Measurements from ENCODE around the gene EEF2KMT.
"Not testable (repeated sequence)": the region's sequence is repeated elsewhere in the genome, so short reads cannot be mapped to it uniquely, and the experiment has no call there.

The EEF2KMT gene

GRCh38 chr16:5093746-5094145, 3.8 kb downstream of the EEF2KMT start:
- DNase-seq, result not testable (repeated sequence)

- DNase-seq, result not testable (repeated sequence)
Observed at GRCh38 chr16:5093081-5093480, 4.5 kb downstream of the EEF2KMT start.

GRCh38 chr16:5090592-5090991, 7.0 kb downstream of the EEF2KMT start:
- not testable (repeated sequence) for DNase-seq

GRCh38 chr16:5089911-5090555, 7.6 kb downstream of the EEF2KMT start:
- DNase-seq, result not testable (repeated sequence)

GRCh38 chr16:5088936-5089335, 8.7 kb downstream of the EEF2KMT start:
- not testable (repeated sequence) for DNase-seq

DNA sequence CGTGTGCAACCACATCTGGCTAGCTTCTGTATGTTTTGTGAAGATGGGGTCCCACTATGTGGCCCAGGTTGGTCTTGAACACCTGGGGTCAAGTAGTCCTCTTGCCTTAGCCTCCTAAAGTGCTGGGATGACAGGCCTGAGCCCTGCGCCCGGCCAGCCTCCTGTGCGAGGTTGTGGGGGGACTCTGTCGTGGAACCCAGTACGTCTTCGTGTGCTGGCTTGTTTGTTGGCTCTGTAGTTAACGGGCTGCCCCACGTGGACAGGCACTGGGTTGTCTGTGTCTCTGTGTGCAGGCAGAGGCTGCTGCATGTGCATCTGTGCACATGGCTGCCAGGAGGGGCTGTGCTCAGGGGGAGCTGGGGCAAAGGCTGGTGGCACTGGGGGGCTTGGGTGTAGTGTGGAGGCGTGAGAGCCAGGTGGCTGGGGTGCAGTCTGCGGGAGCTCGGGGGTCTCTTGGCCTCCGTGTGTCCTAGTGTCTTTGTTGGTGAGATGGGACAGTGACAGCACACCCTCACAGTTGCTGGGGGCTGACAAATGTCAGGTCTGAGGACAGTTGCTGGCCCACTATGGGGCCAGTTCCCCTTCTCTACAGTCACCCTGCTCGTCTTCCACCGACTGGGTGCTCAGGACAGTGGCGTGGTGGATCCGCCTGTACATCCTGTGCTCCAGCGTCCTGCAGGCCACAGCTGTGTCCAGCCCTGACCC, 9.4 kb downstream of the EEF2KMT start:
- DNase-seq, result not testable (repeated sequence)

DNA sequence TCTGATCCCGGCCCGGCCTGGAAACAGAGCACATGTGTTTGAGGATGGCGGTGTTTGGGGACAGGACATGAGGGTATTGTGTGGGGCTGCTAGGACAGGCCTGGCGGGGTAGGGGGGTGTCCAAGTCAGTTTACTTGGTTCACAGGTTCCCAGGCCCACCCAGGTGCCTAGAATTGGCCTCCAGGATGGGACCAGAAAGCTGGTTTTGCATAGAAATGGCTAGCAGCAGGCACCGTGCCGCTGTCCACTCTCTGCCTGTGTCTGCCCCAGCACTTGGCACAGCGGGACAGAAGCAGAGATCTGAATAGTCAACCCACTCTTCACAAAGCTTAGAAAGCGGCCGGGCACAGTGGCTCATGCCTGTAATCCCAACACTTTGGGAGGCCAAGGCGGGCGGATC, 11.9 kb downstream of the EEF2KMT start:
- DNase-seq, result not testable (repeated sequence)

DNA sequence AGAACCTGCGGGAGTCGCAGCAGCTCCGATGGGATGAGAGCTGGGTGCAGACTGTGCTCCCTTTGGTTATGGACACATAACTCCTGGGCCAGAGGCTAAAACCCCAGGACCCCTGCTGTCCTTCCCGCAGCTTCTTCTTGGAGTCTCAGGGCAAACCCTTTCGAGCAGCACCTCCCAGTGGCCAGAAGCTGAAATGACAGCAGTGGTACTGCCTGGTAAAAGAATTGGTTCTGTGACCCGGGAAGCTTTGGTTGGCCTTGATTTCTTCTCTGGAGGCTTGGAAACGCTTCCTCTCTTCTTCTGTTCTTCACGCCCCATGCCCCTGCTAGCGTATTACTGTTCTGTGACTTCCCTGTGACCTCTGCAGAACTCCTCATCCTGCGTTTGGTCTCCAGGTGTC, 12.8 kb downstream of the EEF2KMT start:
- DNase-seq, result peak in 1 of 2 experiments; percentile 37

GRCh38 chr16:5084099-5084731, 13.4 kb downstream of the EEF2KMT start:
- not testable (repeated sequence) for DNase-seq

DNA sequence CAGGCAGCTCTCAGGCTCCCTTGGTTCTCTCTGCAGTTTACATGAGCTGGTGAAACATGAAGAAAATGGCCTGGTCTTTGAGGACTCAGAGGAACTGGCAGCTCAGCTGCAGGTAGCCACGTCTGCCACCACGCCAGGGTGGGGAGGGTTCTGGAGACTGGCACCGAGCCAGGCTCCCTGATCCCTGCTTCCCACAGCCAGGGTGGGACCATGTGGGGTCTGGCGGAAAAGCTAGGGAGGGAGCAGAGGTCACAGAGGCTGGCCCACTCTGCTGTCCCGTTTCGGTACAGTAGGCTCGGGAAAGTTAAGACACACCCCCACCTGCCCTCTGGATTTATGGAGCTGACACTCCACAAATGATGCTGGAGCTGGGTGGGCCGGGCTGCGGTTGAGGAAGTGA, 13.9 kb downstream of the EEF2KMT start:
- DNase-seq, result not testable (repeated sequence)

- DNase-seq, result not testable (repeated sequence)
Observed at GRCh38 chr16:5080996-5081395, 16.6 kb downstream of the EEF2KMT start.

GRCh38 chr16:5080461-5080860, 17.1 kb downstream of the EEF2KMT start:
- DNase-seq, result not testable (repeated sequence)

- no peak for DNase-seq
Observed at GRCh38 chr16:5078626-5079025, 19.0 kb downstream of the EEF2KMT start.

DNA sequence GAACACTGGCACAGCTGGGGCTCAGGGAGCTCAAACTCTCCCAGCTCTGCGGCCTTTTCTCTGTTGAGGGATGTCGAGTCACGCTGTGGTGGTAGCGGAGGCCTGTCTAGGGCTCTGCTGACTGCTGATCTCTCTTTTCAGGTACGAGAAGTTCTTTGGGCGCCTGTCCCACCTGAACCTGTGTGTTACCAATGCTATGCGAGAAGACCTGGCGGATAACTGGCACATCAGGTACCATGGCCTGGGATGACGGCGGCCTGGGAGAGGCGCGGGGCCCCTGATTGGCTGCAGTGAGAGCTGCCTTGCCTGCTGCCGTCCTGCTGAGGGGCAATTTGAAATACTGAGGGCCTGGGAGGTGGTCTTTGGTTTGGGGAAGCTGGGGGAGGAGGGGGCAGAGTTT, 20.3 kb downstream of the EEF2KMT start:
- DNase-seq, result no peak

GRCh38 chr16:5075637-5076036, 22.0 kb downstream of the EEF2KMT start:
- no peak for DNase-seq

DNA sequence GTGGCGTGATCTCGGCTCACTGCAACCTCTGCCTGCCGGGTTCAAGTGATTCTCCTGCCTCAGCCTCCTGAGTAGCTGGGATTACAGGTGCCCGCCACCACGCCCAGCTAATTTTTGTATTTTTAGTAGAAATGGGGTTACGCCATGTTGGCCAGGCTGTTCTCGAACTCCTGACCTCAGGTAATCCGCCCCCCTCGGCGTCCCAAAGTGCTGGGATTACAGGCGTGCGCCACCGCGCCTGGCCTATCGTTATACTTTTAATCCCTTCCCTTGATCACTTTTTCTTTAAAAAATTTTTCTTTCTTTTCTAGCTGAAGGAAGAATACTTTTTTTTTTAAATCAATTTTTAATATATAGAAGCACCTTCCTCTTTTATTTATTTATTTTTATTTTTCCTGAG, 23.8 kb downstream of the EEF2KMT start:
- DNase-seq, result not testable (repeated sequence)

DNA sequence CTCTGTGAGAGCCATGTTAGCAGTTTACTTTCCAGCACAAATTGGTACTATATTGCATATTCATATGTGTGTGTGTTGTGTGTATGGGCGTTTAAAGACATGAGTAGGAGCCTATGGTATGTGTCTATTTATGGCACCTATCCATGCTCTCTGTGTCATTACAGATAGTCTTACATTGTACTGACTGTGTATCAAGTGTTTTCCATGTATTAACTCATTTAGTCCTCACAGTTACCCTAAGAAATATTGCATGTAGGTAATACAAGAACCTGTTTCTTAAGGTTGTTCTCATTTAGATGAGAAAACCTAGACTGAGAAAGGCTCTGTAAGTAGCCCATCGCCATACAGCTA, 24.3 kb downstream of the EEF2KMT start:
- DNase-seq, result no peak

- DNase-seq, result no peak
Observed at GRCh38 chr16:5072334-5073278, 25.0 kb downstream of the EEF2KMT start.

- peak; percentile 56 to 90 for DNase-seq
Observed at GRCh38 chr16:5071681-5072333, 25.8 kb downstream of the EEF2KMT start, which contains the start of gene ALG1. TSS of gene ALG1 (plus strand) at chr16:5071843. CDS start at chr16:5071850, 7 bp downstream.

- DNase-seq, result no peak
Observed at GRCh38 chr16:5071341-5071680, 26.3 kb downstream of the EEF2KMT start.

GRCh38 chr16:5070431-5071186, 27.0 kb downstream of the EEF2KMT start:
- no peak for DNase-seq

GRCh38 chr16:5069854-5070253, 27.7 kb downstream of the EEF2KMT start:
- DNase-seq, result no peak
